GM21737 (cell line): ENCODE measurements around the gene OBSCN.

Source experiments
- ATAC-seq: cut with Tn5 transposase; IDR thresholded peaks from one replicate; pipeline ENCODE4 v1.9.1; 2021; ENCODE audit warnings: mild to moderate bottlenecking, moderate library complexity; ENCODE audit not compliant: unreplicated experiment

Gene OBSCN

GRCh38 chr1:228285661-228286504 lies 78.0 kb downstream of the OBSCN start:
- ATAC-seq, result no peak

GRCh38 chr1:228286505-228287417 lies 78.9 kb downstream of the OBSCN start:
- ATAC-seq, result no peak

GRCh38 chr1:228287541-228288425 lies 79.9 kb downstream of the OBSCN start:
- ATAC-seq, result no peak

- no peak for ATAC-seq
Measured at GRCh38 chr1:228288536-228289238, 80.8 kb downstream of the OBSCN start.

- no peak for ATAC-seq
Measured at GRCh38 chr1:228289239-228289849, 81.5 kb downstream of the OBSCN start.

- ATAC-seq, result no peak
Measured at GRCh38 chr1:228289996-228290881, 82.4 kb downstream of the OBSCN start.

- no peak for ATAC-seq
Measured at GRCh38 chr1:228291906-228292608, 84.2 kb downstream of the OBSCN start.

GRCh38 chr1:228292609-228292911 lies 84.7 kb downstream of the OBSCN start:
- ATAC-seq, result no peak

- no peak for ATAC-seq
Measured at GRCh38 chr1:228293393-228293792, 85.5 kb downstream of the OBSCN start.

- no peak for ATAC-seq
Measured at GRCh38 chr1:228293816-228294500, 86.1 kb downstream of the OBSCN start.

GRCh38 chr1:228294717-228295116 lies 86.9 kb downstream of the OBSCN start:
- no peak for ATAC-seq

GRCh38 chr1:228295201-228295600 lies 87.4 kb downstream of the OBSCN start:
- no peak for ATAC-seq

GRCh38 chr1:228295981-228296380 lies 88.1 kb downstream of the OBSCN start:
- ATAC-seq, result no peak

GRCh38 chr1:228297242-228297641 lies 89.4 kb downstream of the OBSCN start:
- no peak for ATAC-seq

- ATAC-seq, result no peak
Measured at GRCh38 chr1:228297822-228298221, 90.0 kb downstream of the OBSCN start.

- no peak for ATAC-seq
Measured at GRCh38 chr1:228298471-228298870, 90.6 kb downstream of the OBSCN start.

GRCh38 chr1:228299211-228299610 lies 91.4 kb downstream of the OBSCN start:
- ATAC-seq, result no peak

GRCh38 chr1:228299901-228300300 lies 92.1 kb downstream of the OBSCN start:
- ATAC-seq, result no peak
